ENCODE results near the gene HOMER2. TPM values are rescaled to one million over a fixed set of nuclear protein-coding genes. Genes with fewer than 3 reads are reported as not detected.
"Not testable (repeated sequence)": the region's sequence is repeated elsewhere in the genome, so short reads cannot be mapped to it uniquely, and the experiment has no call there.

Gene HOMER2
- total RNA-seq, 1 experiment from 2014 or later: 19.7 TPM

GRCh38 chr15:82843566-82843965, 109.0 kb downstream of the HOMER2 start:
- H3K27me3 ChIP-seq: no peaks in the 10 kb centered on the region
- no peaks in the 10 kb centered on the region for H3K36me3 ChIP-seq
- H3K9me3 ChIP-seq: no peaks in the 10 kb centered on the region
- no peak overlapping the region for H3K4me3 ChIP-seq
- no peak for DNase-seq

- Histone ChIP-seq H3K4me3 (no peak overlapping the region), H3K36me3 (peaks cover 22% of the 10 kb centered on the region), H3K9me3 (no peaks in the 10 kb centered on the region), H3K27me3 (no peaks in the 10 kb centered on the region)
- DNase-seq: no peak
Observed at GRCh38 chr15:82840166-82840565, 112.4 kb downstream of the HOMER2 start.

- peaks cover 32% of the 10 kb centered on the region for H3K36me3 ChIP-seq
- H3K27me3 ChIP-seq: no peaks in the 10 kb centered on the region
- H3K9me3 ChIP-seq: no peaks in the 10 kb centered on the region
- DNase-seq: no peak
- H3K4me3 ChIP-seq: no peak overlapping the region
Observed at GRCh38 chr15:82839136-82839535, 113.4 kb downstream of the HOMER2 start.

GRCh38 chr15:82838096-82838735, 114.3 kb downstream of the HOMER2 start:
- H3K27me3 ChIP-seq: no peaks in the 10 kb centered on the region
- H3K4me3 ChIP-seq: no peak overlapping the region
- DNase-seq: no peak
- H3K36me3 ChIP-seq: peaks cover 41% of the 10 kb centered on the region
- no peaks in the 10 kb centered on the region for H3K9me3 ChIP-seq

- peaks cover 62% of the 10 kb centered on the region for H3K36me3 ChIP-seq
Observed at GRCh38 chr15:82835391-82835917, 117.1 kb downstream of the HOMER2 start.

GRCh38 chr15:82833362-82833682, 119.2 kb downstream of the HOMER2 start:
- Histone ChIP-seq H3K36me3 (peaks cover 82% of the 10 kb centered on the region), H3K4me3 (no peak overlapping the region), H3K9me3 (no peaks in the 10 kb centered on the region), H3K27me3 (no peaks in the 10 kb centered on the region)
- no peak for DNase-seq

More at GRCh38 chr15:82835391-82835917, 117.1 kb downstream of the HOMER2 start:
- Histone ChIP-seq H3K9me3 (no peaks in the 10 kb centered on the region), H3K27me3 (no peaks in the 10 kb centered on the region), H3K4me3 (no peak overlapping the region)
- DNase-seq: no peak

GRCh38 chr15:82832601-82833361, 119.7 kb downstream of the HOMER2 start:
- DNase-seq: peak; percentile 76
- H3K36me3 ChIP-seq: peaks cover 87% of the 10 kb centered on the region
- H3K4me3 ChIP-seq: no peak overlapping the region
- H3K9me3 ChIP-seq: no peaks in the 10 kb centered on the region
- H3K27me3 ChIP-seq: no peaks in the 10 kb centered on the region

GRCh38 chr15:82831894-82832600, 120.5 kb downstream of the HOMER2 start:
- Histone ChIP-seq H3K36me3 (peaks cover 91% of the 10 kb centered on the region), H3K4me3 (no peak overlapping the region), H3K27me3 (no peaks in the 10 kb centered on the region), H3K9me3 (no peaks in the 10 kb centered on the region)
- no peak for DNase-seq

- no peak for DNase-seq
- Histone ChIP-seq H3K36me3 (peaks cover 91% of the 10 kb centered on the region), H3K4me3 (no peak overlapping the region), H3K9me3 (no peaks in the 10 kb centered on the region), H3K27me3 (no peaks in the 10 kb centered on the region)
Observed at GRCh38 chr15:82830427-82831173, 121.9 kb downstream of the HOMER2 start.

- H3K9me3 ChIP-seq: no peaks in the 10 kb centered on the region
- H3K27me3 ChIP-seq: no peaks in the 10 kb centered on the region
- no peak for DNase-seq
- no peak overlapping the region for H3K4me3 ChIP-seq
- peaks cover 90% of the 10 kb centered on the region for H3K36me3 ChIP-seq
Observed at GRCh38 chr15:82829234-82829633, 123.3 kb downstream of the HOMER2 start.

- H3K4me3 ChIP-seq: no peak overlapping the region
- no peaks in the 10 kb centered on the region for H3K9me3 ChIP-seq
- H3K27me3 ChIP-seq: no peaks in the 10 kb centered on the region
- H3K36me3 ChIP-seq: peaks cover 87% of the 10 kb centered on the region
- DNase-seq: no peak
Observed at GRCh38 chr15:82828075-82828474, 124.4 kb downstream of the HOMER2 start.

- DNase-seq: no peak
- Histone ChIP-seq H3K4me3 (no peak overlapping the region), H3K36me3 (peaks cover 90% of the 10 kb centered on the region), H3K27me3 (no peaks in the 10 kb centered on the region), H3K9me3 (no peaks in the 10 kb centered on the region)
Observed at GRCh38 chr15:82823049-82823448, 129.5 kb downstream of the HOMER2 start.

GRCh38 chr15:82821851-82822250, 130.7 kb downstream of the HOMER2 start:
- not testable (repeated sequence) for DNase-seq, H3K9me3 ChIP-seq, H3K27me3 ChIP-seq, H3K4me3 ChIP-seq
- peaks cover 88% of the 10 kb centered on the region for H3K36me3 ChIP-seq

- peaks cover 86% of the 10 kb centered on the region for H3K36me3 ChIP-seq
- not testable (repeated sequence) for DNase-seq, H3K9me3 ChIP-seq, H3K27me3 ChIP-seq, H3K4me3 ChIP-seq
Observed at GRCh38 chr15:82821396-82821795, 131.1 kb downstream of the HOMER2 start.

- Histone ChIP-seq H3K27me3 (no peaks in the 10 kb centered on the region), H3K9me3 (no peaks in the 10 kb centered on the region), H3K36me3 (peaks cover 85% of the 10 kb centered on the region), H3K4me3 (no peak overlapping the region)
- no peak for DNase-seq
Observed at GRCh38 chr15:82820128-82820527, 132.4 kb downstream of the HOMER2 start.

- H3K9me3 ChIP-seq: no peaks in the 10 kb centered on the region
Observed at GRCh38 chr15:82812994-82813393, 139.5 kb downstream of the HOMER2 start.

More at GRCh38 chr15:82812994-82813393, 139.5 kb downstream of the HOMER2 start:
- Histone ChIP-seq H3K27me3 (no peaks in the 10 kb centered on the region), H3K4me3 (no peak overlapping the region), H3K36me3 (peaks cover 46% of the 10 kb centered on the region)
- DNase-seq: no peak

Measured in MG63 (cell line).